Globus pallidus (tissue), 1 donor: Measurements from ENCODE around the gene INF2.

ENCODE experiments used
- DNase-seq: peaks from one replicate; pipeline ENCODE4 v3.0.0-alpha.2; 2015; ENCODE audit warnings: low spot score

Gene INF2

GRCh38 chr14:104770851-104771272, 81.4 kb downstream of the INF2 start:
- DNase-seq: no peak

GRCh38 chr14:104771374-104771773, 82.0 kb downstream of the INF2 start:
- DNase-seq: no peak
